Measurements from ENCODE around the gene VTI1A. TPM values are rescaled to one million over a fixed set of nuclear protein-coding genes. Genes with fewer than 3 reads are reported as not detected.

The VTI1A gene
- total and polyA plus RNA-seq, 9 of the 15 experiments (the other 6 are each of a cell fraction or from before 2014, with no cell fraction given): 9.3 to 21.4 (median 16.0) TPM

DNA sequence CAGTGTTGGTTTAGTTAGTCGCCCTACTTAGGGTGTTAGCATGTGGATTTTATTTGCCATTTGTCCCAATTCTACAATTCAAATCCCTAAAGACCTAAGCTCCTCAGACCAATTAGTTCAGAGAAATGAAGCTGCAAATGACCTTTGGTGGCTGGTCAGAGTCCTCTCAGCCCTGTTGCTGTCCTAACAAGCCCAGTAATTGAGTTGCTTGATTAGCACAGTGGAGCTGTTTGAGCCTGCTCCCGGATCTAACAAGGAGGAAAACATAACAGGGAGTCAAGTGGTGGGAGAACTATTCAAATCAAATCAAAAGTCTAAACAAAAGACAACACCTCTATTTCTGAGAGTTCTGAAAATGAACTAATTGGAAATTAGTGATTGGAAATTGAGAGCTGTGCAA lies 22.4 kb upstream of the VTI1A start:
- no peak for ATAC-seq
- in situ Hi-C loops (cut with MboI) (no loop called here), intact Hi-C loops (cut with micrococcal nuclease) (no loop called here)
- no peak for TF ChIP-seq EHMT2 (IDR thresholded peaks at IDR 0.05)
- TF ChIP-seq ZNF12 (CRISPR knock-in tag; IDR thresholded peaks at IDR 0.05): no peak
- TF ChIP-seq THAP12 (CRISPR knock-in tag; IDR thresholded peaks at IDR 0.05): no peak
- TF ChIP-seq NFIC (IDR thresholded peaks at IDR 0.05): no peak
- TF ChIP-seq ZNF75A (CRISPR knock-in tag; IDR thresholded peaks at IDR 0.05): no peak
- Histone ChIP-seq H3K9me1 (ENCODE audit: control insufficient read depth, insufficient read depth, low read length) (no peaks in the 10 kb centered on the region), H3K27me3 (ENCODE audit: control insufficient read depth in 2 of 2, insufficient read depth in 2 of 2, low read length in 2 of 2) (no peaks in the 10 kb centered on the region), H3K79me2 (ENCODE audit: control insufficient read depth, insufficient read depth, low read length) (no peaks in the 10 kb centered on the region), H3K4me1 (replicated peaks in 1 of 2; ENCODE audit: control insufficient read depth in 2 of 2, insufficient read depth in 2 of 2, low read length in 2 of 2) (peaks cover 0 to under 1% of the 10 kb centered on the region in 2 experiments; a peak in 1 of 5 replicates), H3K4me3 (no peak overlapping the region), H3K4me2 (ENCODE audit: insufficient read depth, low read length) (no peak overlapping the region), H3K9ac (ENCODE audit: insufficient read depth in 1 of 2, low read depth in 2 of 2, low read length in 2 of 2) (no peak overlapping the region), H3K36me3 (ENCODE audit: control insufficient read depth, insufficient read depth, low read length) (no peaks in the 10 kb centered on the region), H2AFZ (ENCODE audit: low read depth, low read length) (no peak overlapping the region), H3K9me3 (replicated peaks; ENCODE audit: control insufficient read depth, insufficient read depth, low read depth, low read length) (no peaks in the 10 kb centered on the region), H3K27ac (ENCODE audit: extremely low read depth, low read depth, low read length) (no peak overlapping the region), H4K20me1 (replicated peaks; ENCODE audit: control insufficient read depth, insufficient read depth, low read length) (no peaks in the 10 kb centered on the region)
- CTCF ChIA-PET (ENCODE audit: low intra/inter-chr PET ratio): no interaction called here
- BruUV-seq (replicated peaks): no TSS peak
- no peak for DNase-seq (ENCODE audit: extremely low read depth in 1 of 4, low spot score in 3 of 4)
- POLR2A ChIA-PET: interaction anchor here (1.2 kb wide), 1 partner anchor 10 kb away, joined by 3 read pairs; no protein-coding TSS in a partner anchor
- no peak for FAIRE-seq
- 0% methylated on average over 2 of the region's 2 CpGs for WGBS (ENCODE audit: insufficient coverage, low coverage, missing lambda C conversion rate)

Measured in K562 (cell line).